Heart left ventricle (tissue), 13 donors: Measurements from ENCODE around the gene ZNF521.

Source experiments
- CTCF ChIP-seq, 12 donors: fragments of 200-600 bp; sonication (generic) in 4 of 12; IDR thresholded peaks; one replicate each; pipeline versions ENCODE4 v1.5.0 to v1.8.0; 2018 to 2022; ENCODE audit warnings: antibody characterized with exemption in 12 of 12, mild to moderate bottlenecking in 5 of 12
- POLR2A ChIP-seq, 2 donors: fragments of 450-650 bp; IDR thresholded peaks; one replicate each; pipeline ENCODE4 v1.6.1; 2017; ENCODE audit warnings: antibody characterized with exemption in 2 of 2, mild to moderate bottlenecking in 2 of 2, moderate library complexity in 2 of 2
- donor health status: ischemic (EF 13 %, LVEDD 7.1; RV severe dilation, severe dysfunction).
- donor health status: DM: no; HTN: yes; CAD: no.
- donor health status: DM: no; HTN: no; CAD: no.
- donor health status: ischemic (EF 25% LVEDD 6.9; RV normal size, moderate dysfunction).
- donor health status: ischemic (EF 25% LVEDD 5.7; RV mildly dilated, moderate dysfunction).
- donor health status: ischemic (EF 35%, LVEDD 5.7; RV mildly dilated, moderate dysfunction).
- donor health status: nonischemic (EF 11% LVEDD 7.7; RV severe dilation, severe dysfunction).
- donor health status: DM: yes; HTN: yes; CAD: no.
- donor health status: PGD.
- donor health status: ischemic (EF 29% LVEDD 5.4; RV normal size, mild dysfunction).
- donor health status: nonischemic (EF 23%, LVEDD 6.1; RV moderate dilation, normal function).

GRCh38 chr18:25237571-25238267 lies 114.2 kb downstream of the ZNF521 start:
- TF ChIP-seq CTCF (IDR thresholded peaks at IDR 0.05) (no peak), POLR2A (IDR thresholded peaks at IDR 0.05) (no peak)
